SK-N-SH treated with all-trans-retinoic acid at 6 μM for 48 hours (cell line): Measurements from ENCODE around the gene CALN1.

Source experiments
- ATAC-seq: fragments of 200-7000 bp; cut with Tn5 transposase; 3 replicates; pipeline ENCODE4 v1.9.1; 2020; ENCODE audit warnings: mild to moderate bottlenecking, moderate library complexity
- ARNTL ChIP-seq: fragments of 450-650 bp; formaldehyde crosslinking; IDR thresholded peaks from 2 replicates; pipeline ENCODE4 v1.5.0; 2020; ENCODE audit warnings: low read depth, mild to moderate bottlenecking, moderate library complexity, borderline replicate concordance
- CSDC2 ChIP-seq: fragments of 250-450 bp; sonication (Bioruptor Pico); IDR thresholded peaks from 2 replicates; pipeline ENCODE4 v1.5.0; 2020; ENCODE audit warnings: mild to moderate bottlenecking, moderate library complexity
- GLIS3 ChIP-seq: fragments of 250-450 bp; sonication (Bioruptor Pico); IDR thresholded peaks from 2 replicates; pipeline ENCODE4 v1.5.0; 2020; ENCODE audit warnings: mild to moderate bottlenecking, moderate library complexity
- ISL1 ChIP-seq: fragments of 250-450 bp; sonication (Bioruptor Pico); IDR thresholded peaks from 2 replicates; pipeline ENCODE4 v2.1.2; 2022; ENCODE audit warnings: mild to moderate bottlenecking, moderate library complexity
- PPARA ChIP-seq: fragments of 250-450 bp; sonication (Bioruptor Pico); IDR thresholded peaks from 2 replicates; pipeline ENCODE4 v1.5.0; 2020; ENCODE audit warnings: mild to moderate bottlenecking, borderline replicate concordance
- RARB ChIP-seq: fragments of 250-450 bp; sonication (Bioruptor Pico); IDR thresholded peaks from 2 replicates; pipeline ENCODE4 v1.8.0; 2021; ENCODE audit warnings: mild to moderate bottlenecking, moderate library complexity
- SNAI2 ChIP-seq: fragments of 250-450 bp; sonication (Bioruptor Pico); IDR thresholded peaks from 2 replicates; pipeline ENCODE4 v1.5.0; 2020; ENCODE audit warnings: mild to moderate bottlenecking, moderate library complexity
- TCF4 ChIP-seq: fragments of 250-450 bp; sonication (Bioruptor Pico); IDR thresholded peaks from 2 replicates; pipeline ENCODE4 v1.8.0; 2021; ENCODE audit warnings: mild to moderate bottlenecking, moderate library complexity, borderline replicate concordance
- TOX ChIP-seq: fragments of 250-450 bp; sonication (Bioruptor Pico); IDR thresholded peaks from 2 replicates; pipeline ENCODE4 v1.8.0; 2021; ENCODE audit warnings: mild to moderate bottlenecking, moderate library complexity, borderline replicate concordance
- TSHZ2 ChIP-seq: fragments of 250-450 bp; sonication (Bioruptor Pico); IDR thresholded peaks from 2 replicates; pipeline ENCODE4 v1.5.0; 2020; ENCODE audit warnings: mild to moderate bottlenecking, moderate library complexity
- ZC3H10 ChIP-seq: fragments of 250-450 bp; sonication (Bioruptor Pico); IDR thresholded peaks from 2 replicates; pipeline ENCODE4 v1.5.1; 2021; ENCODE audit warnings: mild to moderate bottlenecking, moderate library complexity
- ZFP3 ChIP-seq: fragments of 250-450 bp; sonication (Bioruptor Pico); IDR thresholded peaks from 2 replicates; pipeline ENCODE4 v1.5.0; 2020; ENCODE audit warnings: mild to moderate bottlenecking, moderate library complexity
- ZFP30 ChIP-seq: fragments of 450-650 bp; formaldehyde crosslinking; IDR thresholded peaks from 2 replicates; pipeline ENCODE4 v1.5.0; 2022; ENCODE audit warnings: mild to moderate bottlenecking, moderate library complexity
- ZNF565 ChIP-seq: fragments of 450-650 bp; formaldehyde crosslinking; conservative IDR thresholded peaks from 2 replicates; pipeline ENCODE4 v1.5.0; 2020; ENCODE audit warnings: low read depth, mild to moderate bottlenecking, moderate library complexity
- ZNF8 ChIP-seq: fragments of 450-650 bp; formaldehyde crosslinking; IDR thresholded peaks from 2 replicates; pipeline ENCODE4 v1.5.0; 2020; ENCODE audit warnings: mild to moderate bottlenecking, moderate library complexity
- TF ChIP-seq, protein P1 (sequence below): fragments of 250-450 bp; sonication (Bioruptor Pico); IDR thresholded peaks from 2 replicates; pipeline ENCODE4 v1.8.0; 2021; ENCODE audit warnings: low read depth, mild to moderate bottlenecking, moderate library complexity, borderline replicate concordance
- TF ChIP-seq, protein P2 (sequence below): fragments of 250-450 bp; sonication (Bioruptor Pico); IDR thresholded peaks from 2 replicates; pipeline ENCODE4 v1.8.0; 2020; ENCODE audit warnings: mild to moderate bottlenecking, moderate library complexity, borderline replicate concordance

CALN1 gene

DNA sequence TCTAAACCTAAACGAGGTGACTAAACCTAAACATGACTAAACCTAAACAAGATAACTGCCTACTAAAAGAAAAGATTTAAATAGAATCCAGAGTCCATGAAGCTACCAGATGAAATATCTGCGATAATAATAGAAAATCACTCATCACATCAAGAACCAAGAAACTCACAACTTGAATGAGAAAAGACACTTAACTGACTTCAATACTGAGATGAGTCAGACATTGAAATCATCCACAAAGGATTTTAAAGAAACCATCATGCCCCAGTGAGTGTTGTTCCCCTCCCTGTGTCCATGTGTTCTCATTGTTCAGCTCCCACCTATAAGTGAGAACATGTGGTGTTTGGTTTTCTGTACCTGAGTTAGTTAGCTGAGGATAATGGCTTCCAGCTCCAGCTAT lies 416.0 kb downstream of the CALN1 start (continued):
- TF ChIP-seq, protein P1, sequence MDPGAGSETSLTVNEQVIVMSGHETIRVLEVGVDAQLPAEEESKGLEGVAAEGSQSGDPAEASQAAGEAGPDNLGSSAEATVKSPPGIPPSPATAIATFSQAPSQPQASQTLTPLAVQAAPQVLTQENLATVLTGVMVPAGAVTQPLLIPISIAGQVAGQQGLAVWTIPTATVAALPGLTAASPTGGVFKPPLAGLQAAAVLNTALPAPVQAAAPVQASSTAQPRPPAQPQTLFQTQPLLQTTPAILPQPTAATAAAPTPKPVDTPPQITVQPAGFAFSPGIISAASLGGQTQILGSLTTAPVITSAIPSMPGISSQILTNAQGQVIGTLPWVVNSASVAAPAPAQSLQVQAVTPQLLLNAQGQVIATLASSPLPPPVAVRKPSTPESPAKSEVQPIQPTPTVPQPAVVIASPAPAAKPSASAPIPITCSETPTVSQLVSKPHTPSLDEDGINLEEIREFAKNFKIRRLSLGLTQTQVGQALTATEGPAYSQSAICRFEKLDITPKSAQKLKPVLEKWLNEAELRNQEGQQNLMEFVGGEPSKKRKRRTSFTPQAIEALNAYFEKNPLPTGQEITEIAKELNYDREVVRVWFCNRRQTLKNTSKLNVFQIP (CRISPR knock-in tag): no peak
- TF ChIP-seq CSDC2: no peak
- TF ChIP-seq ZNF565 (CRISPR knock-in tag): no peak

- TF ChIP-seq ZNF8 (CRISPR knock-in tag): no peak
- no peak for TF ChIP-seq TOX (CRISPR knock-in tag)
- TF ChIP-seq ARNTL: no peak
- TF ChIP-seq ZC3H10: no peak
- TF ChIP-seq TCF4: no peak
- TF ChIP-seq RARB (CRISPR knock-in tag): no peak
- TF ChIP-seq TSHZ2 (CRISPR knock-in tag): no peak
- TF ChIP-seq ZFP3: no peak
- TF ChIP-seq PPARA (CRISPR knock-in tag): no peak
- ATAC-seq: no peak
Measured at GRCh38 chr7:71995111-71995510, 417.0 kb downstream of the CALN1 start.

- no peak for ATAC-seq
- TF ChIP-seq ISL1 (CRISPR knock-in tag) (no peak), TOX (CRISPR knock-in tag) (no peak), RARB (CRISPR knock-in tag) (no peak), GLIS3 (no peak), SNAI2 (CRISPR knock-in tag) (no peak), ARNTL (no peak), TSHZ2 (CRISPR knock-in tag) (no peak), ZNF8 (CRISPR knock-in tag) (no peak)
- TF ChIP-seq, protein P2, sequence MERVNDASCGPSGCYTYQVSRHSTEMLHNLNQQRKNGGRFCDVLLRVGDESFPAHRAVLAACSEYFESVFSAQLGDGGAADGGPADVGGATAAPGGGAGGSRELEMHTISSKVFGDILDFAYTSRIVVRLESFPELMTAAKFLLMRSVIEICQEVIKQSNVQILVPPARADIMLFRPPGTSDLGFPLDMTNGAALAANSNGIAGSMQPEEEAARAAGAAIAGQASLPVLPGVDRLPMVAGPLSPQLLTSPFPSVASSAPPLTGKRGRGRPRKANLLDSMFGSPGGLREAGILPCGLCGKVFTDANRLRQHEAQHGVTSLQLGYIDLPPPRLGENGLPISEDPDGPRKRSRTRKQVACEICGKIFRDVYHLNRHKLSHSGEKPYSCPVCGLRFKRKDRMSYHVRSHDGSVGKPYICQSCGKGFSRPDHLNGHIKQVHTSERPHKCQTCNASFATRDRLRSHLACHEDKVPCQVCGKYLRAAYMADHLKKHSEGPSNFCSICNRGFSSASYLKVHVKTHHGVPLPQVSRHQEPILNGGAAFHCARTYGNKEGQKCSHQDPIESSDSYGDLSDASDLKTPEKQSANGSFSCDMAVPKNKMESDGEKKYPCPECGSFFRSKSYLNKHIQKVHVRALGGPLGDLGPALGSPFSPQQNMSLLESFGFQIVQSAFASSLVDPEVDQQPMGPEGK (CRISPR knock-in tag): no peak
Measured at GRCh38 chr7:71991586-71991985, 420.6 kb downstream of the CALN1 start.

DNA sequence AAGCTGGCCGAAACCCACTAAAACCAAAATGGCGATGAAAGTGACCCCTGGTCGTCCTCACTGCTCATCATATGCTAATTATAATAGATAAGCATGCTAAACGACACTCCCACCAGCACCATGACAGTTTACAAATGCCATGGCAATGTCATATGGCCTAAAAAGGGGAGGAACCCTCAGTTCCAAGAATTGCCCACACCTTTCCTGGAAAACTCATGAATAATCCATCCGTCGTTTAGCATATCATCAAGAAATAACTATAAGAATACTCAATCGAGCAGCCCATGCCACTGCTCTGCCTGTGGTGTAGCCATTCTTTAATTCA lies 422.0 kb downstream of the CALN1 start:
- TF ChIP-seq ISL1 (CRISPR knock-in tag): no peak
- TF ChIP-seq TOX (CRISPR knock-in tag): no peak
- TF ChIP-seq SNAI2 (CRISPR knock-in tag): no peak
- TF ChIP-seq, protein P1 (CRISPR knock-in tag): no peak
- no peak for TF ChIP-seq ZFP30 (CRISPR knock-in tag)

More for the DNA sequence above, 422.0 kb downstream of the CALN1 start:
- no peak for ATAC-seq
